Testis (tissue), 3 donors: ENCODE measurements around the gene DCBLD2. TPM values are rescaled to one million over a fixed set of nuclear protein-coding genes. Genes with fewer than 3 reads are reported as not detected.

Experiments
- DNase-seq: peaks from one replicate; pipeline ENCODE4 v3.0.0-alpha.2; 2019
- H3K27ac ChIP-seq, 2 donors: fragments of 200-600 bp; sonication (generic); one replicate each; pipeline ENCODE4 v1.5.1; 2019
- H3K27me3 ChIP-seq: fragments of 200-600 bp; sonication (generic); one replicate; pipeline ENCODE4 v1.5.1; 2019
- H3K36me3 ChIP-seq: fragments of 200-600 bp; sonication (generic); one replicate; pipeline ENCODE4 v1.5.1; 2017; ENCODE audit warnings: low read depth; ENCODE audit errors: missing control alignments
- H3K4me1 ChIP-seq: fragments of 200-600 bp; sonication (generic); one replicate; pipeline ENCODE4 v1.5.1; 2019
- H3K4me3 ChIP-seq, 2 donors: fragments of 200-600 bp; sonication (generic); one replicate each; pipeline ENCODE4 v1.5.1; 2017 to 2019
- H3K9me3 ChIP-seq: fragments of 200-600 bp; sonication (generic); one replicate; pipeline ENCODE4 v1.5.1; 2017
- CTCF ChIP-seq, 3 experiments: fragments of 450-650 bp in 2 of 3; fragments of 200-600 bp in 1 of 3; sonication (generic) in 1 of 3; IDR thresholded peaks; one replicate each; pipeline ENCODE4 v1.5.1; 2016 to 2019; ENCODE audit warnings: antibody characterized with exemption in 3 of 3, mild to moderate bottlenecking in 2 of 3, moderate library complexity in 1 of 3
- POLR2A ChIP-seq: fragments of 450-650 bp; IDR thresholded peaks from one replicate; pipeline ENCODE4 v1.6.1; 2017; ENCODE audit warnings: antibody characterized with exemption, mild to moderate bottlenecking, moderate library complexity
- WGBS, 2 donors: methylation state at CpG; one replicate each; pipeline ENCODE4 v1.1.5; 2018; 5-methylcytosine and 5-hydroxymethylcytosine counted together
- intact Hi-C: fragments of 100-400 bp; cut with DNase I; formaldehyde crosslinking; loops from one replicate; pipeline ENCODE4 v1.15.1; 2023; ENCODE audit warnings: low total_unique reads
- polyA plus RNA-seq: library from polyadenylated mRNA; stranded (reverse); fragments of 350-450 nt; fragmentation: Illumina TruSeq; extraction: RNeasy Lipid Tissue Mini Kit (QIAGEN cat#74804); gene quantifications from one replicate; pipeline ENCODE4 v1.2.3, GENCODE V29; 2014; ENCODE audit warnings: low read depth, low replicate concordance; ENCODE audit not compliant: insufficient read depth
- total RNA-seq, 2 donors: library from RNA; depleted of rRNA; stranded (reverse); fragments of >200 nt; gene quantifications; one replicate each; pipeline ENCODE4 v1.2.3, GENCODE V29; 2016

Gene DCBLD2
- total and polyA plus RNA-seq, 3 donors from 2014 or later = 48.5 to 211 (median 161) TPM

- H3K27me3 ChIP-seq = no peaks in the 10 kb centered on the region
- no peak overlapping the region for H3K4me3 ChIP-seq
- no peak overlapping the region for H3K27ac ChIP-seq
- 85 to 97% methylated on average over 6 of the region's 6 CpGs for WGBS, 2 donors
- no peak for TF ChIP-seq CTCF (IDR thresholded peaks at IDR 0.05)
- TF ChIP-seq POLR2A = no peak
- no peaks in the 10 kb centered on the region for H3K4me1 ChIP-seq
- intact Hi-C loops = no loop called here
- DNase-seq = no peak
- no peaks in the 10 kb centered on the region for H3K36me3 ChIP-seq
- H3K9me3 ChIP-seq = no peaks in the 10 kb centered on the region
Observed at GRCh38 chr3:98824256-98824655, 77.2 kb downstream of the DCBLD2 start.

- intact Hi-C loops = no loop called here
- WGBS, 2 donors = 89 to 91% methylated on average over 4 of the region's 4 CpGs
- no peak for DNase-seq
- no peaks in the 10 kb centered on the region for H3K9me3 ChIP-seq
- H3K27ac ChIP-seq = no peak overlapping the region
- no peaks in the 10 kb centered on the region for H3K36me3 ChIP-seq
- H3K4me1 ChIP-seq = no peaks in the 10 kb centered on the region
- TF ChIP-seq POLR2A = no peak
- TF ChIP-seq CTCF (IDR thresholded peaks at IDR 0.05) = no peak
- H3K27me3 ChIP-seq = no peaks in the 10 kb centered on the region
- H3K4me3 ChIP-seq = no peak overlapping the region
Observed at GRCh38 chr3:98823791-98824190, 77.7 kb downstream of the DCBLD2 start.

- no peaks in the 10 kb centered on the region for H3K4me1 ChIP-seq
- H3K9me3 ChIP-seq = no peaks in the 10 kb centered on the region
- 84 to 86% methylated on average over 3 of the region's 3 CpGs for WGBS, 2 donors
- H3K4me3 ChIP-seq = no peak overlapping the region
- no peak for DNase-seq
- intact Hi-C loops = no loop called here
- H3K27me3 ChIP-seq = no peaks in the 10 kb centered on the region
- no peak overlapping the region for H3K27ac ChIP-seq
- TF ChIP-seq POLR2A = no peak
- TF ChIP-seq CTCF (IDR thresholded peaks at IDR 0.05) = no peak
- H3K36me3 ChIP-seq = no peaks in the 10 kb centered on the region
Observed at GRCh38 chr3:98821063-98821462, 80.4 kb downstream of the DCBLD2 start.

- H3K27ac ChIP-seq = no peak overlapping the region
- TF ChIP-seq CTCF (IDR thresholded peaks at IDR 0.05) (peak; percentile 56 to 87 (median 83)), POLR2A (no peak)
- DNase-seq = no peak
- H3K9me3 ChIP-seq = no peaks in the 10 kb centered on the region
- no peaks in the 10 kb centered on the region for H3K27me3 ChIP-seq
- intact Hi-C loops = loop anchor here (5.0 to 10.0 kb wide), 3 partner anchors 180 to 877 kb away; partner anchors contain the start of gene CPOX
- H3K4me3 ChIP-seq = no peak overlapping the region
- 37 to 43% methylated on average over 3 of the region's 3 CpGs for WGBS, 2 donors
- no peaks in the 10 kb centered on the region for H3K4me1 ChIP-seq
- H3K36me3 ChIP-seq = no peaks in the 10 kb centered on the region
Observed at GRCh38 chr3:98817547-98818041, 83.9 kb downstream of the DCBLD2 start.

GRCh38 chr3:98814817-98815420 is 86.6 kb downstream of the DCBLD2 start:
- Histone ChIP-seq H3K27me3 (no peaks in the 10 kb centered on the region), H3K36me3 (no peaks in the 10 kb centered on the region), H3K9me3 (no peaks in the 10 kb centered on the region), H3K4me3 (no peak overlapping the region), H3K27ac (no peak overlapping the region), H3K4me1 (no peaks in the 10 kb centered on the region)
- no peak for DNase-seq
- WGBS, 2 donors = 71 to 75% methylated on average over 5 of the region's 5 CpGs
- intact Hi-C loops = loop anchor here (5.0 to 10.0 kb wide), 3 partner anchors 182 to 880 kb away; partner anchors contain the start of gene CPOX
- no peak for TF ChIP-seq POLR2A
